OCI-LY1 (cell line): ENCODE results near the gene MOSMO.

Experiments
- H2AFZ ChIP-seq: fragments of 200-600 bp; sonication (generic), shearing (Covaris generic); 2 replicates; pipeline ENCODE4 v1.6.0; 2014; ENCODE audit warnings: antibody characterized with exemption, mild to moderate bottlenecking, low read length
- H3F3A ChIP-seq: fragments of 200-600 bp; sonication (generic), shearing (Covaris generic); 2 replicates; pipeline ENCODE4 v1.6.0; 2014; ENCODE audit warnings: mild to moderate bottlenecking, antibody characterized with exemption, low read length, moderate library complexity; ENCODE audit not compliant: insufficient read depth
- H3K27ac ChIP-seq: fragments of 200-600 bp; sonication (generic); 2 replicates; pipeline ENCODE4 v1.5.1; 2014; ENCODE audit warnings: low read length, mixed run types, mild to moderate bottlenecking, low read depth; ENCODE audit not compliant: poor library complexity, severe bottlenecking
- H3K27me3 ChIP-seq: fragments of 200-600 bp; sonication (generic); 2 replicates; pipeline ENCODE4 v1.6.0; 2014; ENCODE audit warnings: antibody characterized with exemption, mild to moderate bottlenecking, low read length, moderate library complexity; ENCODE audit not compliant: insufficient read depth
- H3K36me3 ChIP-seq: fragments of 200-600 bp; sonication (generic); 2 replicates; pipeline ENCODE4 v1.6.1; 2014; ENCODE audit warnings: mild to moderate bottlenecking, antibody characterized with exemption, low read length, moderate library complexity, mixed read lengths; ENCODE audit not compliant: insufficient read depth
- H3K4me1 ChIP-seq: fragments of 200-600 bp; sonication (generic); 2 replicates; pipeline ENCODE4 v1.5.1; 2014; ENCODE audit warnings: mild to moderate bottlenecking, low read length, moderate library complexity; ENCODE audit not compliant: insufficient read depth, severe bottlenecking
- H3K4me2 ChIP-seq: fragments of 200-600 bp; sonication (generic), shearing (Covaris generic); 2 replicates; pipeline ENCODE4 v1.6.1; 2014; ENCODE audit warnings: low read length
- H3K4me3 ChIP-seq: fragments of 200-600 bp; sonication (generic); 2 replicates; pipeline ENCODE4 v1.5.1; 2014; ENCODE audit warnings: low read length, low read depth, mild to moderate bottlenecking, mixed read lengths; ENCODE audit not compliant: poor library complexity, severe bottlenecking
- H3K79me2 ChIP-seq: fragments of 200-600 bp; shearing (Covaris generic); 2 replicates; pipeline ENCODE4 v1.6.1; 2016; ENCODE audit warnings: mixed run types, low read length, mixed read lengths; ENCODE audit not compliant: insufficient read depth
- H3K9ac ChIP-seq: fragments of 200-600 bp; sonication (generic), shearing (Covaris generic); 2 replicates; pipeline ENCODE4 v1.6.1; 2014; ENCODE audit warnings: mild to moderate bottlenecking, low read length, mixed read lengths
- H3K9me2 ChIP-seq: fragments of 200-600 bp; sonication (generic), shearing (Covaris generic); 2 replicates; pipeline ENCODE4 v1.6.1; 2014; ENCODE audit warnings: low read depth, mild to moderate bottlenecking, low read length, mixed read lengths
- H3K9me3 ChIP-seq: fragments of 200-600 bp; shearing (Covaris generic); 2 replicates; pipeline ENCODE4 v1.6.1; 2014; ENCODE audit warnings: low read length, mixed read lengths
- H4K20me1 ChIP-seq: fragments of 200-600 bp; sonication (generic), shearing (Covaris generic); 2 replicates; pipeline ENCODE4 v1.6.0; 2016; ENCODE audit warnings: mild to moderate bottlenecking, low read length; ENCODE audit not compliant: insufficient read depth
- CTCF ChIP-seq: fragments of 200-600 bp; sonication (generic), shearing (Covaris generic); IDR thresholded peaks from 2 replicates; pipeline ENCODE4 v1.5.1; 2017; ENCODE audit warnings: mild to moderate bottlenecking, antibody characterized with exemption, low read length, moderate library complexity, mixed read lengths
- EZH2 ChIP-seq: fragments of 200-600 bp; sonication (generic), shearing (Covaris generic); IDR thresholded peaks from 2 replicates; pipeline ENCODE4 v1.8.0; 2017; ENCODE audit warnings: borderline replicate concordance, mixed run types, mild to moderate bottlenecking, antibody characterized with exemption, low read length, moderate library complexity, mixed read lengths

The MOSMO gene

DNA sequence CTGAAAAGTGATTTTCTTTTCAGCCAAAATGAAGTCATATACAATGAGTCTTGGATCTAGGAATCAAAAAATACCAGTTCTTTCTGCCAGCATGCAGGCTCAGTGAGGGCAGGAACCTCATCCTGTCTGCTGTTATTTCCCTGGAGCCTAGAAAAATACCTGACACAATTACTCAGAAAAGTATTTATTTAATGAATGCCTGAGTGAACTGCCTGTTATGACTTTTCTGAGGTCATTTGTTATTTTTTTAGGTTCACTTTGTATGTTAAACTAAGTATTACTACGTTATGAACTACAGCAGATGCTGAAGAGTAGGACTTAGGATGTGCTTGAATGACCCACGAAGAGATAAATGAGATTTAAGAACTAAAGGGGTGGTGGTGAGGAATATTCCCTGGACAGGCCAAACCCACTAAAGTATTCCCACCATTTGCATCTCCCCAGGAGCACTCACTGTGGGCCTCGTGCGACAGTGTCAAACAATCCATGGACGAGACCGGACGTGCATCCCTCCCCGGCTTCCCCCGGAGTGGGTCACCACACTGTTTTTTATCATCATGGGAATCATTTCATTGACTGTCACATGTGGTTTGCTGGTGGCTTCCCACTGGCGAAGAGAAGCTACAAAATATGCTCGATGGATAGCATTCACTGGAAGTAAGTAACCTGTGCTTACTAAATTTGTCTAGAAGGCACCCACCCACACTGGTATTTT is 67.3 kb downstream of the MOSMO start:
- Histone ChIP-seq H4K20me1 (no peaks in the 10 kb centered on the region), H3K36me3 (no peaks in the 10 kb centered on the region; the same call in 1 of the 2 replicates), H3K4me3 (no peak overlapping the region), H3K27me3 (no peaks in the 10 kb centered on the region), H3K9ac (no peak overlapping the region), H2AFZ (no peak overlapping the region), H3K9me3 (no peaks in the 10 kb centered on the region), H3K79me2 (no peaks in the 10 kb centered on the region), H3K4me1 (peaks cover 4% of the 10 kb centered on the region), H3F3A (no peaks in the 10 kb centered on the region), H3K9me2 (no peaks in the 10 kb centered on the region), H3K4me2 (no peak overlapping the region), H3K27ac (no peak overlapping the region)
- TF ChIP-seq CTCF (no peak), EZH2 (no peak)

DNA sequence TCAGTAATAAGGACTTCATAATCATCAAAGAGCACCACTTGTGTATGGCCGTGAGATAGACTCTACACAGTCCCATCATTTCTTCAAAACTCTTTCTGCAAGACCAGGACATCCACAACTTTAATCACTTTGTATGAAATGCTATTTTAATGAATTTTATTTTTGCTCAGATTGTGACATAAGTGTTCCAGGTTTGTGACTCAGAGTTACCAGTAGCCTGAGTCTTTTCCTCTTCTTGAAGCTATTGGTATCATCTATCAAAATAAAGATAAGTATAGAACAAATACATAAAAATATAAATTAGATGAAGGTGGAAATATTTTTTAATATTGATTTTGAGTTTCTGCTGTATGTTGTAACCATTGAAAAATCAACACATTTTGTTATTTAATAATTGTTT is 67.9 kb downstream of the MOSMO start:
- Histone ChIP-seq H3K27ac (no peak overlapping the region), H2AFZ (no peak overlapping the region), H3K9me3 (no peaks in the 10 kb centered on the region), H3K4me3 (no peak overlapping the region), H3K27me3 (no peaks in the 10 kb centered on the region), H3F3A (no peaks in the 10 kb centered on the region), H3K79me2 (no peaks in the 10 kb centered on the region), H3K36me3 (no peaks in the 10 kb centered on the region; the same call in 1 of the 2 replicates), H3K4me1 (peaks cover 4% of the 10 kb centered on the region), H3K9ac (no peak overlapping the region), H3K9me2 (no peaks in the 10 kb centered on the region), H3K4me2 (no peak overlapping the region), H4K20me1 (no peaks in the 10 kb centered on the region)
- TF ChIP-seq CTCF (no peak), EZH2 (no peak)

DNA sequence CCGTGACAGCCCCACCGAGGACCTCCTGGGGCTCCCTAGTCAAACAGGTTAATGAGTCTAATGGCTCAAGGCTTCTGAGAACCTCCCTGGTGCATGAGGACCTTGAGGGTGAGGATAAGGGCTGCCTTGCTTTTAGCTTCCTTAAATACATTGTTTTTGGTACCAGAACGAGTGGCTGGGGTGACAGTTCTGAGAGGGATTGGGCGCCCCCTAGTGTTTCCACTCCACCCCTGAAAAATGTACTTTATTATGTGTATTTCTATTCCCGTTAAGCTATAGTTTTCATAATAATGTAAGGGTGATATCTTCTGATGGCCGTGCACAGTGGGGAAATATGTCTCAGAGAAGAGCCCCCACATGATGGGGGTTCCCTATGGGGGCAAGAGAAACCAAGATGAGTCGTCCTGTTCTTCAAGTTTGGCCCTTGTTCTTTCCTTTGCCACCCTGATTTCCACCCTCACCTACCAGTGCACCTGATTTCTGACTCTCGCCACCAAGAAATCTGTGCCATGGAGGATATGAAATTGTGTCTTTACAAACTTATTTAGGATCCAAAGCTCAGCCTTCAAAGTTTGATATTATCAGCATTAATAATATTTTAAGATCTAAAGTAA is 69.9 kb downstream of the MOSMO start:
- Histone ChIP-seq H3K9me2 (no peaks in the 10 kb centered on the region), H3K4me2 (no peak overlapping the region), H3F3A (no peaks in the 10 kb centered on the region), H3K79me2 (no peaks in the 10 kb centered on the region), H4K20me1 (no peaks in the 10 kb centered on the region), H3K9ac (no peak overlapping the region), H3K27me3 (no peaks in the 10 kb centered on the region), H3K9me3 (no peaks in the 10 kb centered on the region), H3K4me3 (no peak overlapping the region), H2AFZ (no peak overlapping the region), H3K4me1 (peaks cover 4% of the 10 kb centered on the region), H3K27ac (no peak overlapping the region), H3K36me3 (no peaks in the 10 kb centered on the region; the same call in 1 of the 2 replicates)
- TF ChIP-seq EZH2 = no peak
- peak; percentile 94 for TF ChIP-seq CTCF
